Germinal center (tissue), 1 donor: ENCODE measurements around the gene ADAMTSL4.

Source experiments
- DNase-seq: peaks from one replicate; pipeline ENCODE4 v3.0.0; 2012; ENCODE audit warnings: mixed read lengths, low spot score

ADAMTSL4 gene

DNA sequence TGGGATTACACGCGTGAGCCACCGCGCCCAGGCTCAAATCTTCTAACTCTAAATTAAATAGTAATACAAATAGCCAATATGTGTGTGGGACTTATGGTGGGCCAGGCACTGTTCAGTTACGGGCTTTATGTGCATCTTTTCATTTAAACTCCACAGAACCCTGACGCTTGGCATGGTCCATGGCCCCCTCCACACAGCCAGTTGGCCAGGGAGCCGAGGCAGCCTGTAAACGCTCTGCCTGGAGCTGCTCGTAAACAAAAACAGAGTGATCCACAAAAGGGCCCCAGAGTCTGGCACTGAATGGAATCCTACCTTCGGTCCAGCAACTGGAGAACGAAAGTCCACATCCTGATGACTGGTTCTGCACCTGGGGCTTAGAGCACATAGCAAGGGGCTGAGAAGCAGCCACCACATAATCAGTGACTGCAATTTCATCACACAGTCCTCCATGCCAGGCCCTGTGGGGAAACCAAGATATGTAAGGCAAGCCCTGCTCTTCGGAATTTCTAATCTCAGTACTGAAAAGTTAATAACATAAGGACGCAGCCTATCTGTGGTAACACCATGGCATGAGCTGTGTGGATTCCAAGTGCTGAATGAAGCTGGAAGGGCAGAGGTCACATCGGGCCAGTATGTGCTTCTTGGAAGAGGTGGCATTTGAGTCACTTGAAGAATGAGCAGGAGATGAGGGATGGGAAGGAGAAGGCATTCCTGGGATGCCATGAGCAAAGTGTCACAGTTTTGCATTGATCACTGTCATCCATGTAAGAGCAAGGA is 13.5 kb upstream of the ADAMTSL4 start:
- no peak for DNase-seq

DNA sequence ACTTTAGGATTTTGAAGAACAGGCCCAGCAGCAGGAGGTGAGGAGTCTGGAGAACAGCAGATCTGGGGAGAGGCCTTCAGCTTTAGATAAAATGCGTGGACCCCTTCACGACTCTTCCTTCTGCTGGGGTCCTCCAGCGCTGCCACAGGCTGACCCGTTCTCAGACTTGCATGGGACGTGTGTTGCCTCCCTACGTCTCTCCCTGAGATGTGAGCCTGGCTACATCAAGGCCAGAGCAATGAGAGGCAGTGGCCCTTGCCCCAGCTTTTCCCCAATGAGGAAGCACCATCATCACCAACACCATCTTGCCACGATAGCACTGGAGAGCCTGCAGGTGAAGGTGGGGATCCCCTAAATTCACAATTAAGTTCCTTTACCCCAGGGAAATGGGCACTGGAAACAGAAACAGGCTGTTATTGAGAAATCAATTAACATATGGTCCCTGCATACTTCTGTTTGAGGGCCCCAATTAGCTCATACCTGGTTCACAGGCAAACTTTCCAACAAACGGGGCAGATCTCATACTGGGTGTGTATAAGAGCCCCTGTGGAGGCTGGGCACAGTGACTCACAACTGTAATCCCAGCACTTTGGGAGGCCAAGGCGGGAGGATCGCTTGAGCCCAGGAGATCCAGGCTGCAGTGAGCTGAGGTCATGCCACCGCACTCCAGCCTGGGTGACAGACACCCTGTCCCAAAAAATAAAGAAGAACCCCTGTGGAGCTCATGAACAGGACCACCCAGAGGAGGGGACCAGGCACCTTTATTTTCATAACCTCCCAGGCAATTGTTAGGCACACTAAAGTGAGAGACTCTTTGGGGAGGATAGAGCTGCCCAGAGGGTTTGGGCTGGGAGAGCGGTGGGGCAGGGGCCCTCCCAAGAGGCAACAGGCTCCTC is 12.1 kb upstream of the ADAMTSL4 start:
- DNase-seq, result no peak

DNA sequence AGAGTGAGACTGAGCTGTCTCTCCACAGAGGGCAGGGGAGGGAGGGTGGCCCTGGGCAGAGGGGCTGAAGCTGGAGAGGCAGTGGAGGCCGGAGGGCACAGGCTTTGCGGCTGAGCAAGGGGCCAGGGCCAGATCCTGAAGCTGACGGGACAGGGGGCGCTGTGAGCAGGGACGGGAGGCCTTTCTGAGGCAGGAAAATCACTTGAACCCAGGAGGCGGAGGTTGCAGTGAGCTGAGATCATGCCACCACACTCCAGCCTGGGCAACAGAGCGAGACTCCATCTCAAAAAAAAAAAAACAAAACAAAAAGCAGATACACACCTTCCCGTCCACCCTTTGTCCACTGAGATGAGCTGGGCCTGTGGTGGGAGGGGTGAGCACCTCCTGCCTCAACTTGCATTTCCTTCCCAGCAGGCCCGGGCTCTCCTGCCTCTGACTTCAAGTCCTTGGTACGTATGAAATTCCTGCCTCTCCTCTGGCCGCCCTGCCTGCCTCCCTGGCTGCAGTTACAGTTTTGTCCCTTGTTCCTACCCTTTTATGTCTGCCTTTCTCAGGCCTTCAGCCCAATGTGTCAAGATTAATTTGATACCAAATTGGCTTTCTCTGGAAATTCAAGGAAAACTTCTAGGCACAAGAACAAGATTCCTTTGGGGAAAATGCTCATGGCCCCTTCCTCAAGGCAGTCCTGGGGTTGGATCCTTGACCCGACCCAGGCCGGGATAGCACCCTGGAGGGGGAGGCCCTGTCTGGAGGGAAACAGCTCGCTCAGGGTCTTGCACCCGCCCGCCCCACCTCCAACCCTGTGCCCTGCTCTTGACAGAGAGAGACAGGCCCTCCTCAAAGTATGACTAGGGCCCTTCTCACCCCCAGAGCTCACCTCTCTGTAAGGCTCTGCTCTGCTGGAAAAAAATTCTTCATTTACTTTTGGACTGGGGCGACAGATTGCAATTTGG is 11.2 kb upstream of the ADAMTSL4 start:
- no peak for DNase-seq

DNA sequence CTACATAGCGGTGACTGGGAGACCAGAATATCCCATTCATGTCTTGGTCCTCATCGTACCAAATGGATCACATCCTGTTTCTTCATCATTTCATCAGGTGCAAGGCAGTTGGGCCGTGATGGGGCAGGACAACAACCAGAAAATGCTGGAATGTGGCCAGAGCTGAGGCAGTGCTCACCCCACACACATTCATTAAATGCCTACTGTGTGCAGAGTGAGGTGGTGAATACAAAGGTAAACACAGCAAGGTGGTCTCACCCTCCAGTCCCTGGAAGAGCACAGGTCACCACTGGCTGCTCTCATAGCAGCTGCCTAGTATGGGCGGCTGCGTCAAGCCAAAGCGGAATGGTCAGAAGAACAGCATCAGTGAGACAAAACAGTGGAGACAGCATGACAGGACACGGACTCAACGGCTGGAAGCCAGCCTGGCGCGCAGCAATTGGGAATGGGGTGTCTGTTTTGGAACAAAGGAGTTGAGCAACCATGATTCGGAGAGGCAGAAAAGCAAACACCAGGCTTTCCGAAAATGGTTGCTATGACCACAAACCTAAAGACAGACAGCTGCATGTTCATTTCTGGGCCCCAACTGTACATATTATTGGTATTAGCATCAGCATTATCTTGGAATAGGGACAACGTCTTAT is 5.6 kb upstream of the ADAMTSL4 start:
- DNase-seq, result no peak

DNA sequence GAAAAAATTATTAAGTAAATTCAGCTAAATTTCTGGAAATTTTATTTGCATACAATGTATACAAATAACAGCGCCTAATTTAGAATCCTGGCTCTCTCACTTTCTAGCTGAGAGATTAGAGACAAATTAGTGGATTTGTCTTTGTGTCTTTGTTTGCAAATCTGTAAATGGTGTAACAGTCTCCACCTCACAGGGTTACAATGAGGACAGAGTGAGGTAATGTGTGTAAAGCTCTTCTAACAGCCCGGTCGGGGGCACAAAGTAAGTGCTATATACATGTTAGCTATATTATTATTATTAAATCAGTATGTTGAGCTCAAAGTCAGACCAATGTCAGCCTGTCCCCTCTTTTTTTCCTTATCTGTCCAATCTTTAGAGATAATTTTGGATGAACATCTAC is 5.0 kb upstream of the ADAMTSL4 start:
- no peak for DNase-seq

DNA sequence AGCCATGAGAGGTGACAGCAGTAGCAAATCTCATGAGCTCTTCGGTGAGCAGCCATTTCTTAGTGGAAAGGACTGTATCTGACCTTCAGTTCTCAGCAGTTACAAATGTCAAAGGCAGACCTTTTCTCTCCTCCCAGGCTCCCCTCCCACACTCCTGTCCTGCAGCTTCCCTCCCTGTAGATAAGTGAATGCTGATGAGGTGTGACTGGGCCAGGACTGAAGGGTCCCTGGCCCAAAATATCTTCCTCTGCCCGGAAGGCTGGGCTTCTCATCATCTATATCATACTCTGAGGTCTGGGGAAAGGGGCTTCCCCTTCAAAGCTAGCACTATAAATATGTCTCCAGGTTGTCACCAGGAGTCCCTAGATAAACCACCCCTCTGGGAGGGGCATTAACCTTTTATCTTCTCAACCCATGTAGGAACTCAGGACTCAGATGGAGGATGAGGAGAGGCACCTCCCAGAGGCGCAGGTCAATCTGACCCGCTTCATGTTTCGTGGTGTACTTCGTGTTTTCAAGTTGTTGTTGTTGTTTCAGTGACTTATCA is 3.6 kb upstream of the ADAMTSL4 start:
- DNase-seq, result no peak

DNA sequence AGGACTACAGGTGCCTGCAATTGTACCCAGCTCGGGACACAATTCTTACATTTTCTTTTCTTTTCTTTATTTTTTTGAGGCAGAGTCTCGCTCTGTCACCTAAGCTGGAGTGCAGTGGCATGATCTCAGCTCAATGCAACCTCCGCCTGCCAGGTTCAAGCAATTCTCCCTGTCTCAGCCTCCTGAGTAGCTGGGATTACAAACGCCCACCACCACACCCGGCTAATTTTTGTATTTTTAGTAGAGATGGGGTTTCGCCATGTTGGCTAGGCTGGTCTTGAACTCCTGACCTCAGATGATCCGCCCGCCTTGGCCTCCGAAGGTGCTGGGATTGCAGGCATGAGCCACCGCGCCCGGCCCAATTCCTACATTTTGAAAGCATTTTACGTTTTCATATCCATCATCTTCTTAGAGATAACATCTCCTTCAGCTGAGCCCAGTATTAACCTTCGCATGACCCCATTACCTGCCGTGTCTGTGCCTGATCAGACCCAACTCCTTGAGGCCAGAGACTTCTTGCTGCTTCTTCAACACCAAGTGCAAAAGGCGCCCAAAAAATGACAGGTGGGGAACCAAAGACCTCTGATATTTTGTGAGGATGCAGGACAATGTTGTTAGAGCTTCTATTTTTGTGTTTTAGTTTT is 2.8 kb upstream of the ADAMTSL4 start:
- no peak for DNase-seq

DNA sequence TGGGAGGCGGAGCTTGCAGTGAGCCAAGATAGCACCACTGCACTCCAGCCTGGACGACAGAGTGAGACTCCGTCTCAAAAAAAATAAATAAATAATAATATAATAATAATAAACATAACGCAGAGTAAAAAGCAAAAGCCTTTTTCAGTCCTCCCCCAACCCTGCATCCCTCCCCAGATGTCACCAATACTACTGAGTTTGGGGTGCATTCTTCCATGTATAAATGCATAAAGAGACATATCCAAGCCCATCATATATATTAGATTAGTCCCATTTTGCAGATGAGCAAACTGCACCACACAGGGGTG is 930 bp upstream of the ADAMTSL4 start:
- no peak for DNase-seq

DNA sequence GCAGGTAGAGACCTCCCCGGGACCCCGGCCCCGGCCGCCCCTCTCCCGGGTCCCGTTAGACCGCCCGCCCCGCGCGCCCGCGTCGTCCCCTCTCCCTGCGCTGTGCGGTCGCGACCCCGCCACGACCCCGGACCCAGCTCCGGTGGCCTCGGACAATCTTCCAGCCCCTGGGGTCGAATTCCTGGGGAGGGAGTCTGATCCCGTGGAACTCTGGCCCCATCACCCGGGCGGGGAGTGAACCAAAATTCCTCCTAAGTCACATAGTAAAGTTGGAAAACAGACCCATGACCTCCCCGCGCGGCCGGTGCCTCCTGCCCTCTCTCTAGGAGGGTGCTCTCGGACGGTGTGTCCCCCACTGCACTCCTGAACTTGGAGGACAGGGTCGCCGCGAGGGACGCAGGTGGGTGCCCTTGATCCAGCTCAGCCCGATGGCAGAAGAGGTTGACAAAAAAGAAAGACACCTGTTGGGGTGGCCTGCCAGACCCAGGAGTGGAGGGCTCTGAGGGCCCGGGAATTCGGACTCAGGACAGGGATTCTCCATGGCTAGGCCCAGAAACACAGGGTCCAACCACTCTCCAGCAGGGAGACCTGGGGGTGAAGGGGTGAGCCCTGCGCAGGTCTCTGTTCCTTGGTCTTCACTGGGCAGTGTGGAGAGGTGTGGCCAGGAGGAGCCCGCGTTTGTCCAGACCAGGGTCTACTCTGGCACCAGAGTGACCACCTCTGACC is 451 bp downstream of the ADAMTSL4 start:
- DNase-seq, result no peak

DNA sequence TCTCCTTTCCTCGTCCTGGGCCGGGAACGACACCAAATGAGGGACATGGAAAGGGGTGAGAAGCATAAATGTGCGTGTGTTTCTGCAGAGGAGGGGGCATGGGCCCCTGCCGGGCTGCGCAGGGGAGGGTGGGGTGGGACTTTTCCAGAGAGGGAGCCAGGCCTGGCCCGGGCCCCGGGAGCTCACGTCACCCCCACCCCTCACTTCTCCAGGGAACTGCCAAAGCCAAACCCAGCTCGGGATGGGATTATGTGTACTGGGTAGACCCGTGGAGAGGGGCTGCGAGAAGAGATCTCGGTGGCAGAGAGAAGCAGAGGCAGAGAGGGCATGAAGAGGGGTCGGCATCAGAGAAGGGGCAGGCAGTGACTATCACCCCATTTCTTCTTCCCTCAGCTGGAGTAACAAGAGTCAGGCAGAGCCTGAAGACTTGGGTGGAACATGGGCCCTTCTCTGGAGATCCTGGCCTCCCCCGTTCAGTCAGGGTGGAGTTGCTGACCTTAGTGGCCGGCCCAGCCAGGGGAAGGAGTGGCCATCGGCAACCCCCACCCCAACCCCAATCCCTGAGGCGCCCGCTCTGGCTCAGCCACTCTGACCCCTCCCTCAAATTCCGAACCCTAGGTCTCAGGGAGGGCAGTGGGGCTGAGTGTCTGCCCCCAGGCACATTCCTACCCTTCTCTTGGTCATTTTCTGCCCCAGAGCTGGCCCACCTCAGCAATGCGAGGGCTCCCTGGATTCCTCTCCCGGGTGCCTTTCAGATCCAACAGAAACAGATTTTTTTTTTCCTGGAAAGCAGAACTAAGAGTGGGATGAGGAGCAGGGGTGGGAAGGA is 1.2 kb downstream of the ADAMTSL4 start:
- DNase-seq, result no peak

DNA sequence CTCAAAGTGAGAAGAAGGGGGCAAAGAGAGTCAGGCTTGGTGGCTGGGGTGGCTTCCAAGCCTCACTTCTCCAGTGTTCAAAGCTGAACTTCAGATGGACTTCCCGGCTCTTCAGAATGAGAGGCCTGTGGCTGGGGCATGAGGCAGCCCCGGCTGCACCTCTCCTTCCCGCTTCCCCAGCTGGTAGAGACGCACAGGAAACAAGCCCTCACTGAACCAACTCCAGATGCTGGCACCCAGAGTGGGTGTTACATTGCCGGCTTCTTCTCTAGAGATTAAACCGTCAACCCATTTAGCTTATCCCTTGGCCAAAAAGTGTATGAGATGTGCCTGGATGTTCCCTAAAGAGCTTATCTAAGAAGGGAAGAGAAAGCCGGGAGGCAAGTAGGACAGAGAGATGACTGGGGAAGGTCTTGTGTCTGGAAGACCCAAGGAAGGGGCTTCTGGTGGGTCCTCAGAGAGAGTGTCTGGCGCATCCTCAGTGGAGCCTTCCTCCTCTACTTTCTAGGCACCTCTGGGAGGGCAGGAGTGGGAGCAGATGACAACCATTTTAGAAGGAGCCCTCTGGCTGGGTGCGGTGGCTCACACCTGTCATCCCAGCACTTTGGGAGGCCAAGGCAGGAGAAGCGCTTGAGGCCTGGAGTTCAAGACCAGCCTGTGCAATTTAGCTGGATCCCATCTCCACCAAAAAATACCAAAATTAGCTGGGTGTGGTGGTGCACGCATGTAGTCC is 2.0 kb downstream of the ADAMTSL4 start:
- no peak for DNase-seq

DNA sequence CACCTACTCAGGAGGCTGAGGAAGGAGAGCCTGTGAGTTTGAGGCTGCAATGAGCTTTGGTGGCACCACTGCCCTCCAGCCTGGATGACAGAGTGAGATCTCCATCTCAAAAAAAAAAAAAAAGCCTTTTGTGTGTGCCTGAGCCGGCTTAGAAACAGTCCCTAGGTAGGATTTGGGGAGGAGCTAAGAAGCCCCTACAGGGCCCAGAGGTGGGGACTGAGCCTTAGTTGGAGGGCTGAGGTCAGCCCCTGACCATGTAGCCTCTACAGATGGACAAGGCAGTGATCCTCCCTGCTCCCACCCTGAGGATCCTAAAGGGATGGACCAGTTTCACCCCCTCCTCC is 2.5 kb downstream of the ADAMTSL4 start:
- no peak for DNase-seq

DNA sequence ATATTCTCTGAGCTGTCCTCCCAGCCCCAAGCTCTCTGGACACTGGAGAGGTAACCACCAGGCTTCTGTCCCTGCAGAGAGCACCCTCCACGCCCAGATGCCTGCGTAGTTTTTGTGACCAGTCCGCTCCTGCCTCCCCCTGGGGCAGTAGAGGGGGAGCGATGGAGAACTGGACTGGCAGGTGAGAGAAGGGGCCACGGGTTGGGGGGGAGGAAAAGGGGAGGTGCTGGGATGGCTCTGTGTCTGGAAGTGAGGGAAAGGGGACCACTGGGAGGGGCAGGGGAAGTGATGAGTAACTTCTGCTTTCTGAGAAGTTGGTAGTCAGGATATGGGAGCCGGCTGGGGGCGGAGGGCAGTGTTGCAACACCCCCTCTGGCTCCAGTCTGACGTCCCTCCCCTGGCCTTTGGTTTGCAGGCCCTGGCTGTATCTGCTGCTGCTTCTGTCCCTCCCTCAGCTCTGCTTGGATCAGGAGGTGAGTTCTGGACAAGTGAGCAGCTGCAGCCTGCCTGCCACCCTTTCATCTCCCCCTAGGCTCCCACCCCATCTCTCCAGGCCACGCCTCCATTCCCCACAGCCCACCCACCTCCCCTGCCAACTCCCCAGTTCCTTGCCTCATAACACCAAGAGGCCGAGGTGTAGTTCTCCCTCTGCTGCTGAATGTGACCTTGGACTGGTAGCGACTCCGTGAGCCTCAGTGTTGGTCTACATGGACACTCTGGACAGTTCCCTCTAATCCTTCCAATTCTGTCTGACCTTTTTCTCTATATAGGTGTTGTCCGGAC is 3.1 kb downstream of the ADAMTSL4 start:
- DNase-seq, result peak; percentile 38

DNA sequence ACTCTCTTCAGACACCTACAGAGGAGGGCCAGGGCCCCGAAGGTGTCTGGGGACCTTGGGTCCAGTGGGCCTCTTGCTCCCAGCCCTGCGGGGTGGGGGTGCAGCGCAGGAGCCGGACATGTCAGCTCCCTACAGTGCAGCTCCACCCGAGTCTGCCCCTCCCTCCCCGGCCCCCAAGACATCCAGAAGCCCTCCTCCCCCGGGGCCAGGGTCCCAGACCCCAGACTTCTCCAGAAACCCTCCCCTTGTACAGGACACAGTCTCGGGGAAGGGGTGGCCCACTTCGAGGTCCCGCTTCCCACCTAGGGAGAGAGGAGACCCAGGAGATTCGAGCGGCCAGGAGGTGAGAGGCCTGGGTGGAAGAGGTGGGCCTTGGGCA is 3.7 kb downstream of the ADAMTSL4 start:
- no peak for DNase-seq

DNA sequence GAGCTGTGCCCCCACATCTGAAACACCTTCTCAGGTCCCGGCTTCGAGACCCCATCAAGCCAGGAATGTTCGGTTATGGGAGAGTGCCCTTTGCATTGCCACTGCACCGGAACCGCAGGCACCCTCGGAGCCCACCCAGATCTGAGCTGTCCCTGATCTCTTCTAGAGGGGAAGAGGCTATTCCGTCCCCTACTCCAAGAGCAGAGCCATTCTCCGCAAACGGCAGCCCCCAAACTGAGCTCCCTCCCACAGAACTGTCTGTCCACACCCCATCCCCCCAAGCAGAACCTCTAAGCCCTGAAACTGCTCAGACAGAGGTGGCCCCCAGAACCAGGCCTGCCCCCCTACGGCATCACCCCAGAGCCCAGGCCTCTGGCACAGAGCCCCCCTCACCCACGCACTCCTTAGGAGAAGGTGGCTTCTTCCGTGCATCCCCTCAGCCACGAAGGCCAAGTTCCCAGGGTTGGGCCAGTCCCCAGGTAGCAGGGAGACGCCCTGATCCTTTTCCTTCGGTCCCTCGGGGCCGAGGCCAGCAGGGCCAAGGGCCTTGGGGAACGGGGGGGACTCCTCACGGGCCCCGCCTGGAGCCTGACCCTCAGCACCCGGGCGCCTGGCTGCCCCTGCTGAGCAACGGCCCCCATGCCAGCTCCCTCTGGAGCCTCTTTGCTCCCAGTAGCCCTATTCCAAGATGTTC is 4.3 kb downstream of the ADAMTSL4 start:
- DNase-seq, result no peak

DNA sequence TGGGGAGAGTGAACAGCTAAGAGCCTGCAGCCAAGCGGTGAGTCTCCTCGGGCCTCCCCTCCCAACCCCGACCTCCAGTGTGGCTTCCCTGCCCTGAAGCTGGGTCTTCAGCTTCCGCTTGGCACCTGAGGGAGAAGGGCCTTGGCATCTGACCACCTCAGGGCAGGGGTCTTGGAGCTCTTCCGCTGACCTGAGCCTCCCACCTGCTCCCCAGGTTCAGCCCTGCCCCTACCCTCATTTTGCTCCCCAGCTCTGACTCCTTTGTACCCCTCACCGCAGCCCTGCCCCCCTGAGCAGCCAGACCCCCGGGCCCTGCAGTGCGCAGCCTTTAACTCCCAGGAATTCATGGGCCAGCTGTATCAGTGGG is 4.9 kb downstream of the ADAMTSL4 start:
- DNase-seq, result no peak

DNA sequence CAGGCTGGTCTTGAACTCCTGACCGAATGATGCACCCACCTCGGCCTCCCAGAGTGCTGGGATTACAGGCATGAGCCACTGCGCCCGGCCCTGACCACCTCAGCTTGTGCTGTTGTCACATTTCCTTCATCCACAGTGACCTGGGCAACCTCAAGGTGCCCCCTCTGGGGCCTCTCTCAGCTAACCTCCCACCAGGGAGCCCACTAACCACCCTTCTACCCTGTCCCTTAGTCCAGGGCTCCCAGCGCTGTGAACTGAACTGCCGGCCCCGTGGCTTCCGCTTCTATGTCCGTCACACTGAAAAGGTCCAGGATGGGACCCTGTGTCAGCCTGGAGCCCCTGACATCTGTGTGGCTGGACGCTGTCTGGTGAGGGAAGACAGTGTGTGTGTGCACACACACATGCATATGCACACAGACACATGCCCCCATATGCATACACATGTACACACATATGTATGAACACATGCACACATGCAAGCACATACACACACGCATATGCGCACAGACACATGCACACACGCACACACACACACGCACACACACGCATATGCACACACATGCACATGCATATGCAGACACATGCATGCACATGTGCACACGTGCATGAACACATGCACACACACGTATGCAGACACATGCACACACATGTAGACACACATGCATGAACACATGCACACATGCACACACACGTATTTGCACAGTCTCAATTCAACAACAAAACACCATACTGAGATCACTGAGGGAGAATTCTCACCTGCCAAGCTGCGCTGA is 6.2 kb downstream of the ADAMTSL4 start:
- no peak for DNase-seq
